KOPT-K1 (cell line): ENCODE results near the gene SERPINB13.
"Not testable (repeated sequence)": the region's sequence is repeated elsewhere in the genome, so short reads cannot be mapped to it uniquely, and the experiment has no call there.

ENCODE experiments used
- H3K27ac ChIP-seq: fragments of 200-600 bp; sonication (generic); 2 replicates; pipeline ENCODE4 v1.5.1; 2016; ENCODE audit warnings: antibody characterized with exemption, mild to moderate bottlenecking, low read depth, low read length; ENCODE audit not compliant: poor library complexity, severe bottlenecking
- H3K36me3 ChIP-seq: fragments of 200-600 bp; sonication (generic); 2 replicates; pipeline ENCODE4 v1.5.1; 2017; ENCODE audit warnings: antibody characterized with exemption, mild to moderate bottlenecking, low read length, moderate library complexity; ENCODE audit not compliant: insufficient read depth
- H3K9me3 ChIP-seq: fragments of 200-600 bp; sonication (generic); 2 replicates; pipeline ENCODE4 v1.5.1; 2017; ENCODE audit warnings: antibody characterized with exemption, low read length, mild to moderate bottlenecking; ENCODE audit not compliant: insufficient read depth, poor library complexity, severe bottlenecking

Gene SERPINB13

GRCh38 chr18:63613420-63613819 is 26.3 kb downstream of the SERPINB13 start:
- Histone ChIP-seq H3K27ac (no peak overlapping the region), H3K36me3 (no peaks in the 10 kb centered on the region), H3K9me3 (no peaks in the 10 kb centered on the region)

- no peaks in the 10 kb centered on the region for H3K36me3 ChIP-seq
- no peaks in the 10 kb centered on the region for H3K9me3 ChIP-seq
- no peak overlapping the region for H3K27ac ChIP-seq
These were observed 30.1 kb downstream of the SERPINB13 start for GRCh38 chr18:63617049-63617914.

- Histone ChIP-seq H3K9me3 (no peaks in the 10 kb centered on the region), H3K27ac (no peak overlapping the region), H3K36me3 (no peaks in the 10 kb centered on the region)
These were observed 30.7 kb downstream of the SERPINB13 start for GRCh38 chr18:63617915-63618234.

GRCh38 chr18:63619661-63620060 is 32.5 kb downstream of the SERPINB13 start:
- no peak overlapping the region for H3K27ac ChIP-seq
- no peaks in the 10 kb centered on the region for H3K36me3 ChIP-seq
- peaks cover 9% of the 10 kb centered on the region for H3K9me3 ChIP-seq

GRCh38 chr18:63624863-63625262 is 37.7 kb downstream of the SERPINB13 start:
- H3K27ac ChIP-seq, result no peak overlapping the region
- no peaks in the 10 kb centered on the region for H3K36me3 ChIP-seq
- peaks cover 30% of the 10 kb centered on the region for H3K9me3 ChIP-seq

GRCh38 chr18:63626431-63626830 is 39.3 kb downstream of the SERPINB13 start:
- H3K36me3 ChIP-seq, result no peaks in the 10 kb centered on the region
- no peak overlapping the region for H3K27ac ChIP-seq
- H3K9me3 ChIP-seq, result peaks cover 30% of the 10 kb centered on the region

- peaks cover 30% of the 10 kb centered on the region for H3K9me3 ChIP-seq
These were observed 40.7 kb downstream of the SERPINB13 start for GRCh38 chr18:63627819-63628218.

GRCh38 chr18:63637703-63638102 is 50.6 kb downstream of the SERPINB13 start:
- H3K9me3 ChIP-seq, result no peaks in the 10 kb centered on the region
- no peaks in the 10 kb centered on the region for H3K36me3 ChIP-seq

More at GRCh38 chr18:63627819-63628218, 40.7 kb downstream of the SERPINB13 start:
- Histone ChIP-seq H3K27ac (no peak overlapping the region), H3K36me3 (no peaks in the 10 kb centered on the region)

GRCh38 chr18:63641157-63641680 is 54.1 kb downstream of the SERPINB13 start:
- H3K27ac ChIP-seq, H3K9me3 ChIP-seq, H3K36me3 ChIP-seq: not testable (repeated sequence)

More at GRCh38 chr18:63637703-63638102, 50.6 kb downstream of the SERPINB13 start:
- no peak overlapping the region for H3K27ac ChIP-seq

GRCh38 chr18:63642668-63643356 is 55.7 kb downstream of the SERPINB13 start:
- H3K36me3 ChIP-seq, H3K9me3 ChIP-seq, H3K27ac ChIP-seq: not testable (repeated sequence)

GRCh38 chr18:63644142-63644541 is 57.0 kb downstream of the SERPINB13 start, which contains the start of gene SERPINB4:
SERPINB4 (minus strand) TSS chr18:63644256; CDS start chr18:63643577, 679 bp downstream.
- H3K36me3 ChIP-seq, H3K27ac ChIP-seq, H3K9me3 ChIP-seq: not testable (repeated sequence)

- H3K36me3 ChIP-seq, H3K9me3 ChIP-seq, H3K27ac ChIP-seq: not testable (repeated sequence)
These were observed 57.6 kb downstream of the SERPINB13 start for GRCh38 chr18:63644694-63645093.

- no peaks in the 10 kb centered on the region for H3K9me3 ChIP-seq
- no peaks in the 10 kb centered on the region for H3K36me3 ChIP-seq
- no peak overlapping the region for H3K27ac ChIP-seq
These were observed 59.8 kb downstream of the SERPINB13 start for GRCh38 chr18:63646936-63647335.

- H3K9me3 ChIP-seq, result no peaks in the 10 kb centered on the region
- H3K27ac ChIP-seq, result no peak overlapping the region
- no peaks in the 10 kb centered on the region for H3K36me3 ChIP-seq
These were observed 61.1 kb downstream of the SERPINB13 start for GRCh38 chr18:63648241-63648640.
